NOMO-1 treated with dmso at 0.1 percent for 144 hours (cell line): ENCODE data around the gene ZNF524.

Experiments used
- DNase-seq: peaks from one replicate; lab custom pipeline; 2025; ENCODE audit not compliant: unreplicated experiment; lab: John Stamatoyannopoulos, UW

ZNF524 gene

DNA sequence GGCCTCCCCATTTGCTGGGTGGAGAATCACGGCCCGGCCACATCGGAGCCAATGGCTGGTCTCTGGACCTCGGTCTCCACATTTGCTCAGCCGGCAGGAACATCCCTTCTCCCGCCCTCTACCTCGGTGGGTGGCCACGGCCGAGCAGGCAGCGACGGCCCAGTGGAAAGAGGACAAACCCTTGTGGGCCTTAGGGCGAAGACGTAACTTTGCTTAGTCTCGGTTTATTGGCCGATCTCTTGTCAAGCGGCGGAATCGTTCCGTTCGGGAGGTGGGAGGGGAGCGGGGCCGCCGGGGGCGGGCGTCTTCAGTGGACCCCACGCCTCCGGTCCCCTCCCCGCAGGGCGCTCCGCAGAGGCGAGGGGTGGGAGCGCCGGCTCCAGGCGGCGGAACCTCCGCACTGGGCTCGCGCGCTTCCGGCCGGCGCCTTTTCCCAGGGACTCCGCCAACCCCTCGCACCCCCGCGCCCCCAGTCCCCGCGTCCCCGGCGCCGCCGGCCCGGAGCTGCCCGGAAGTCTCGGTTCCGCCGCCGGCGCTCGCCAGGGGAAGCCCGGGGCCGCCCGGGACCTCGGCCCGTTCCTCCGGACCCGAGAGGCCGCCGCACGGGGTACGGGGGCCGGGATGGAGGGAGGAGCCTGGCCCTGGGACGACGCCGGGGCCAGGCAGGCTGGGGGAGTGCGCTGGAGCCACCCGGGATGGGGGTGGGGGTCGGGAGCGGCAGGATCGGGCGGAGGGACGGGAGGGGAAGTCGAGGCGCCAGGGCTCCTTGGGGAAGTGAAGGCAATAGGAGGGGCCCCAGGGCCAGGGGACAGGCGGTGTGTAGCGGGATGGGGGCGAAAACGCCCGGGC, 40.7 kb downstream of the ZNF524 start, which contains the start of gene ZNF580:
Gene ZNF580 (plus strand): TSS at position 426 of the 849 bp plus-strand sequence. CDS start 1,507 bp downstream, outside the sequence.
- DNase-seq: no peak

DNA sequence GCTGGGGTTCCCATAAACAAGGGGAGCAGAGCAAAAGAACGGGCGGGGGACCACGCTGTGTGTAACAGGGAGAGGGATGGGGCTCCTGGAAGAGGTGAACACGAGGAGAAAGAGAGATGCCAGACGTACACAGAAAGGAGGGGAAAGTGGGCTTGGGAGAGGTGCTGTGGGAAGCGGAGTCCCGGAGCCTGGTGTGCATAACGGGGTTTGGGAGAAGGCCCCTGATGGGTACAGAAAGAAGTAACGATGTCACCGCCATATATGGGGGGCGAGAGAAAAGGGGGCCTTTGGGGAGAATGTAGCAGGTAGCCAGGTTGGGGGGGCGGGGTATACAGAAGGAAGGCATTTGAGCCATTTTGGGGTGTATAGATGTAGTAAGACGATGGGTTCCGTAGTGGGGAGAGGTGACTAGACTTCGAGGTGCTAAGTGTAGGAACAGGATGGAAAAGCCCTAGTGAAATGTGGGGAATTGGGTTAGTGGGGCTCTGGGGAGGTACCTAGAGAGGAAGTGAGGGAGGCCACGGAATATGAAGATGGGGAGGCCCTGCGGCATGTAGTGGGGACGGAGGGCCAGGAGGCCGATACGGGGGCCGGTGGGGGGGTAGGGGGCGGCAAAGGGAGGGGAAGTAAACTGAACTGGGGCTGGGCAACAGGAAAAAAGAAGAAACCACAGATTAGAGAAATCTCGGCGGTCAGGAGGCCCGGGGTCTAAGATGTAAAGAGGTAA, 41.5 kb downstream of the ZNF524 start:
- DNase-seq: no peak

DNA sequence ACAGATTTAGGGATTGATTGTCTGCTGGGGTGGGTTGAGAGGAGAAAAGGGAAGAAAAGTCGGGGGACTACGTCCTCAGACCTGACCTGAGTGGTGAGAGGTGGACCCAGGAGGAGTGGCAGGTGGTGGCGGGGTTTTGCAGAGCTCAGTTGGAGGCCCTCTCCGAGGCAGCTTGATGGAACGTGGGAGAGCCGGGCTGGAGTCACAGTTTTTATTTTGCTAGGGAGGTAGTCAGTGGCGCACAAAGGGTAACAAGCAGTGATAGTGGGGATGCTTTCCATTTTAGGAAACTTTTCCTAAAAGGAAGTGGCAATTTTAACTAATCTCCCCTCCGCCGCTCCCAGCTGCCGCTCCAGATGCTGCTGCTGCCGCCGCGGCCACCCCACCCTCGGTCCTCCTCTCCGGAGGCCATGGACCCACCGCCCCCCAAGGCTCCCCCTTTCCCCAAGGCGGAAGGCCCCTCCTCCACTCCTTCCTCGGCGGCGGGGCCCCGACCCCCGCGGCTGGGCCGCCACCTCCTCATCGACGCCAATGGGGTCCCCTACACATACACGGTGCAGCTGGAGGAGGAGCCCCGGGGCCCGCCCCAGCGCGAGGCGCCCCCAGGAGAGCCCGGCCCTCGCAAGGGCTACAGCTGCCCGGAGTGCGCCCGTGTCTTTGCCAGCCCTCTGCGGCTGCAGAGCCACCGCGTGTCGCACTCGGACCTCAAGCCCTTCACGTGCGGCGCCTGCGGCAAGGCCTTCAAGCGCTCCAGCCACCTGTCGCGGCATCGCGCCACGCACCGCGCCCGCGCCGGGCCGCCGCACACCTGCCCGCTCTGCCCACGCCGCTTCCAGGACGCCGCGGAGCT, 42.3 kb downstream of the ZNF524 start:
- no peak for DNase-seq

DNA sequence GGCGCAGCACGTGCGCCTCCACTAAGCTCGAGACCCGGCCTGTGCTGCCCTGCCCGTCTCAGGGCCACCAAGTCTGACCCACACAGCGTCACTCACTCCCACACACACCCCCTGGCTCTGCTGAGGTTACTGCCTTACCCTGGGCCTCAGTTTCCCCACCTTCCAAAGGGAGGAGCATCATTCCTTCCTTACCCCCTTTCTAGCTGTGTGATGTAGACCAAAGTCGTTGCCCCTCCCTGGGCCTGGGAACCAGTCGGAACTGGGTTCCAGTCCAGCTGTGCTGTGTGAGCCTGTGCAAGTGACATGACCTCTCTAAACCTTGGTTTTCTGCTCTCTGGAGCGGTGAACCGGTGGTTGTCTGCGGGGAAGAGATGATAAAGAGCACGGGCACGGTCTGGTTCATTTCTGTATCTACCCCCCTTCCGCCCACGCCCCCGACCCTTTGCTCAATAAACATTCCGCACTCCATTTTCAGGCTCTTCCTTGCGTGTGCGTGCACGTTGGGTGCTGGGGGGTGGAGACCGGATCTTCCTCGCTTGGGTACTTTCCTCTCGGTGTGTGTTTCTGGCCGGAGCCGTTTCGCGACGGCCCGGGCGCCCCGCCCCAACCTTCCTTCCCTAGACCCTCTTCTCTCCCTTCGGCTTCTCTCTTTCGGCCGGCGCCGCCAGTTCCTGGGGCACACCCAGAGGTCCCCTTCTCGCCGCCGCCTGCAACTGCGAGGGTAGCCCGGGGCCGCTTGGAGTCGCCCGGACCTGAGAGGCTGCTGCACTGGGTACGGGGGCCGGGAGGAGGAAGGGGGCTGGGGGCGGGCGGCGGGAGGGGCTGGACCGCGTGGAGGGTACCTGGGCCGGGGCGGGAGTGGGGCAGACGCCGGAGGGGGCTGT, 43.2 kb downstream of the ZNF524 start, which contains the start of gene ZNF581:
Gene ZNF581 (plus strand): TSS at position 647 of the 884 bp plus-strand sequence. CDS start 923 bp downstream, outside the sequence.
- DNase-seq: peak; percentile 63

DNA sequence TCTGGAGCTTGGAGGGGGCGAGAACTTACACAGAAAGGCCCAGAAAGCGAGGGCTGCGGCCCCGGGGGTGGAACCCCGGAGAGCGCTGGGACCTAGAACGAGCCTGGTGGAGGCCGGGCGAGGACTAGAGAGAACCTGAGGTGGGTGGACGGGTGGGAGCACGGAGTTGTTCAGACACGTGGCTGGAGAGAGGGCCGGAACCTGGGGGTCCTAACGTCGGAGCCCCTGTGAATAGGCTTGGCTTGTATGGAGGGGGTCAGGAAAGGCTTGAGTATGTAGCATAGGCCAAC, 43.7 kb downstream of the ZNF524 start:
- no peak for DNase-seq

DNA sequence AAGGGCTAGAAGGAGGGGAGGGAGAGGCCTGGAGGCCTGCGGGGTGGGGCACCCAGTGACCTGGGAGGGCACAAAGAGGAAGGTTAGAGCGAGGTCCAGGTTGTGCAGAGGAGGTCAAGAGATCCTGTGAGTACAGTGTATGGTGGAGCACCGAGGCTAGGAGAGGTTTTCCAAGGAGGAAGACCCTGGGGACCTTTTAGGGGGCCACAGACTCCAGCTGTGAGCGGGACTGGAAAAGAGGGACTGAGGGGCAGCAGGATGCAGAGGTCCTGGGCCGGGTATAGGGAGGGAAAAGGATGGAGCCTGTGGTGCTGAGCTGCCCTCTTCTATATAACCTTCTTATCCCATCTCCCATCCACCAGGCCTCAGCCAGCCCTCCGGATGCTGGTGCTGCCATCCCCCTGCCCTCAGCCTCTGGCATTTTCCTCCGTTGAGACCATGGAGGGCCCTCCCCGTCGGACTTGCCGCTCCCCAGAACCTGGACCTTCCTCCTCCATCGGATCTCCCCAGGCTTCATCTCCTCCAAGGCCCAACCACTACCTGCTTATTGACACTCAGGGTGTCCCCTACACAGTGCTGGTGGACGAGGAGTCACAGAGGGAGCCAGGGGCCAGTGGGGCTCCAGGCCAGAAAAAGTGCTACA, 44.2 kb downstream of the ZNF524 start:
- DNase-seq: no peak

DNA sequence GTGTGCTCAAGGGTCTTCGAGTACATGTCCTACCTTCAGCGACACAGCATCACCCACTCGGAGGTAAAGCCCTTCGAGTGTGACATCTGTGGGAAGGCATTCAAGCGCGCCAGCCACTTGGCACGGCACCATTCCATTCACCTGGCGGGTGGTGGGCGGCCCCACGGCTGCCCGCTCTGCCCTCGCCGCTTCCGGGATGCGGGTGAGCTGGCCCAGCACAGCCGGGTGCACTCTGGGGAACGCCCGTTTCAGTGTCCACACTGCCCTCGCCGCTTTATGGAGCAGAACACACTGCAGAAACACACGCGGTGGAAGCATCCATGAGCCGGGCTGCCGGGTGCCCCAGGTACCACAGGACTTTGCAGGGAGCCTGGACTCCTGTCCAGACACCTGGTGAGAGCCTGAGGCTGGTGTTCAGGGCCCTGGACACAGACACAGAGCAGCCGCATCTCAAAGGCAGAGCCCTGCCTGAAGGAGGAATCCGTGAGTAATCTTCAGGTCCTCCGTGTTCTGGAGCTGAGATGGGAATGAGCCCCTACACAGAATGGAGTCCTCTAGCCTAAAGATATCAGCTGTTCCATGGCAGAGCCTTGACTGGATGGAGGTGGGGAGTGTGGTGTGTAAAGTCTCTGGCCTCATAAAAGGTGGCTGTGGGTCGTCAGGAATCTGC, 44.9 kb downstream of the ZNF524 start:
- no peak for DNase-seq

DNA sequence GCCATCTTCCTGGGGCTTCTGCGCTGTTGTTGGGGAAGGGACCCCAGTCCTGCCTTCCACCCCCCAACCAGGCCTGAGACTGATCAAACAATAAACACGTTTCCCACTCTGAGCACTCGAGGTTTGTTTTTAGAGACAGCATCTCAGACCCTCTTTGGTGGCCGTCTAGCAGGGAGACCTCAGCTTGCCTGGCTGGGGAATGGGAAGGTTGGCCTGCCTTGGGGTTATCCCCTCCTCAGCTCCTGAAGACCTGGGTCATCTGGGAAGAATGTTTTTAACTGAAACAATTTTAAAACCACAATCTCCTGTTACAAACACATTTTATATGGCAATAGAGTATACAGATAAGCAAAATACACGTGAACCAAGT, 45.4 kb downstream of the ZNF524 start:
- no peak for DNase-seq

DNA sequence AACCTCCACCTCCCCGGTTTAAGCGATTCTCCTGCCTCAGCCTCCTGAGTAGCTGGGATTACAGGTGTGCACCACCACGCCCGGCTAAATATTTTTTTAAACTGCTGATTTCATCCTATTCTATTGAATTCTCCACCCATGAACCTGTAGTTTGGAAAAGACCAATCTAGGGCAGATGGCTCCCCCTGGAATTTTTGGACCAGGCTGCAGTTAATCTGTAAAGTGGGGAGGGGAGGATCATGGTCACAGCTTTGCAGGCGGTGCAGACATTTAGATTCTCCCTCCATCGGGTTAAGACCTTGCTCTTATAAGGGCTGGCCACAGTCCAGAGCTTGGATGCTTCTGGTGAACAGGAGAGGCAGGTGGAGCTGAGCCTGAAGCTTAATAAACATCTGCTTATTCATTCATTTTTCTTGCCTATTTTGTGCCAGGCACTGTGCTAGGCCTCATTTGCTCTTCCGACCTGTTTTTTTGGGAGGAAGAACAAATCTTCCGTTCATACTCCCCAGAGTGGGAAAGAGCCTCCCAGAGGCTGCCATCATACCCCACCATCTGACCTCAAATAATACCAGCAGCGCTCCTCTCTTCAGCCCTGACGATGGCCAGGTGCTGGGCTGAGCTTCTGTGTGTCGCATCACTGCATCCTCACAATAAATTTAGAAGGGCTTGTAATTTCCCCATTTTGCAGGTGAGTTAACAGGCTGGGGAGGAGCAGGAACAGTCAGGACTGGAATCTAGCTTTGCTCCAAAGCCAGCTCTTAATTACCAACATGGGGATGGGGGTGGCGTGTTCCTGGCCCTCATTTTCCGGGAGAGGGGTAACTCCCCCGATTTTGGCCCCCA, 47.0 kb downstream of the ZNF524 start:
- DNase-seq: no peak

DNA sequence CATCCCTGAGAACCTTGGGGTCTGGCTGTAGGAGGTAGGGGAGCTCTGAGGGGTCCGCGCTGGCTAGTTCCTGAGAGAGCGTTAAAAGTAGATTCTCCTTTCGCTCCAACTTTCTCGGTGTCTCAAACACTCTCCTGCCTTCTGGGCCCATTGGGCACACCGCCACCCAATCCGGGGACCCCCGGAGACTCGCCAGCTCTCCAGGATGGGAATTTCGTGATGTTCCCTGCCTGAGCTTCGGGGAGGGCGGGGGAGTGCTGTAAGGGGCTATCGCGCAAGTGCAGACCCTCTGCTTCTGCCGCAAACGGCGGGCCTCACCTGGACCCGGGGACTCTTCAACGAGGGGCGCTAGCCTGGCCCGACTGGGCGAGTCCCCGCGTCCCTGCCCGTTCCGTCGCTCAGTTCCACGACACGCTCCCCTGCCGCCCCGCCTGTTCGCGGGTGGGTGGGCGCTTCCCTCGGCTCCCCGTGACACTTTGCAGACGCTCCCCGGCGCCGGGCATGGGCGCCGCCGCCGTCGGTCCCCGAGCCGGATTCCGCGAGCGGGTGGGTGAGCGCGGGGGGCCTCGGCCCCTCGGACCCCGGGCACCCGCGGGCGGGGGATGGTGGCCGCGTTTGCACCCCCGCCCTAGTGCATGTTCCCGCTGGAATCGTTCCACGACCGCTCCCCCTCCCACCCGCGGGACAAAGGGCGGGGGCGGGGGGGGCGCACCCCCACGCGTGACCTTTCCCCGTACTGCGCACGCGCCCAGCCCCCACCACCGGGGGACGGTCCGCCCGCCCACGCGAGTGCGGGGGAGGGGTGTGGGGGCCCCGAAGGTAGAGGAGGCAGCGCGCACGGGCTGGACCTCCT, 47.9 kb downstream of the ZNF524 start, which contains the start of gene CCDC106:
Gene CCDC106 (plus strand): TSS at position 481 of the 853 bp plus-strand sequence. CDS start 835 bp downstream, outside the sequence.
- DNase-seq: no peak

DNA sequence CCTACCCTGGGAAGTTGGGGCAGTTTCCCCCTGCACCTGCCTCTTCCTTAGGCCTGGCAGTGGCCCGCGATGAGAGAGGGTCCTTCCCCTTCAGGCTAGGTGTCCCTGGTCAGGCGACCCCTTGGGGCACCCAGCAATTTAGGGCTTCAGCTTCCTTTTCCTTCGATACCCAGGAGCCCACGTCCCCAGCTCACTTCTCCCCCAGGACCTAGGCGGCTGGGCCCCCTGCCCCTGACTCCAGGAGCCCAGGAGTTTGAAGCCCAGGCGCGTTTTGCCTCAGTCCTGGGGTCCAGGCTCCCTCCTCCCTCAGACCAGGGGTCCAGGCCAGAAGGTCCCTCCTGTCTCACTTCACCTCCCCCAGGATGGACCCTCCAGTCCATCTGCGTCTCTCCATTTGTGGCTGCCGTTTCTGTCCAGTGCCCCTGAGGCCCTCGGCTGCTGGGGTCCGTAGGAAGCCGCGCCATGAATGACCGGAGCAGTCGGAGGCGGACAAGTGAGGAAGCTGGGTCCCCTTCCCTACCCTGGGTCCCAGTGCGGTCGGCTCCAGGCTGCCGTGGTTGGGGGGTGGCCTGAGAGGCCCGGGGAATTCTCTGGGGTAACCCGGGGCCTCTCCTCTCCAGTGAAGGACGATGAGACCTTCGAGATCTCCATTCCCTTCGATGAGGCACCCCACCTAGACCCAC, 48.6 kb downstream of the ZNF524 start:
- DNase-seq: no peak

DNA sequence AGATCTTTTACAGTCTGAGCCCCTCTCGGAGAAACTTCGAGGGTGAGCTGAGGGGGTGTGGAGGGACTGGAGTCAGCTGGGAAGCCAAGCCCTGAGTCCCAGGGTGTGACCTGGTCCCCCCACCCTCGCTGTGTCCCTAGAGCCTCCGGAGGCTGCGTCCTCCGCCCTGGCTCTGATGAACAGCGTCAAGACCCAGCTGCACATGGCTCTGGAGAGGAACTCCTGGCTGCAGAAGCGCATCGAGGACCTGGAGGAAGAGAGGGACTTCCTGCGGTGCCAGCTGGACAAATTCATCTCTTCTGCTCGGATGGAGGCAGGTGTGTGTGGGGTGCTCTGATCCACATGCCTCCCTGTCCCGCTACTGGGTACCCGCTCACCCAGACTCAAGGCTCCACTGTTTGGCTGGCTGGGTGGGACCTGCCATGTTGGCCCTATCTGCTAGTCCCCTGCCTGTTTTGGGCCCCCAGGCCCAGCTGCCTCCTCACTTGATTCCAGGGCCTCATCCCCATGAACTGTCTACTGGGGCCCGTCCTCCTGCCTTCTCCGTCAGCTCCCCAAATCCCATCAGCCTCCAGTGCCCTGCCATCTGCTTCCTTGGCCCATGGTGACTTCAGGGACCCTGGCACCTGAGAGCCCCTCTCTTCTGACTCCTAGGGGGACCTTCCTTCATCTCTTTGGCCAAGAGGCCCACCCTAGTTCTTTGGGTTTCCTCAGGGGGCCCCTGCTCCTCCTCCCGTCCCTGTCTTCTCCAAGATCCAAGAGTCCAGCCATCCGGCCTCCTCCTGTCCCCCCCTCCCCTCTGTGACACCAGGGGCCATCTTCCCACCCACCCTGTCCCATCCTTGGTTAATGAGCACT, 49.4 kb downstream of the ZNF524 start:
- DNase-seq: no peak

DNA sequence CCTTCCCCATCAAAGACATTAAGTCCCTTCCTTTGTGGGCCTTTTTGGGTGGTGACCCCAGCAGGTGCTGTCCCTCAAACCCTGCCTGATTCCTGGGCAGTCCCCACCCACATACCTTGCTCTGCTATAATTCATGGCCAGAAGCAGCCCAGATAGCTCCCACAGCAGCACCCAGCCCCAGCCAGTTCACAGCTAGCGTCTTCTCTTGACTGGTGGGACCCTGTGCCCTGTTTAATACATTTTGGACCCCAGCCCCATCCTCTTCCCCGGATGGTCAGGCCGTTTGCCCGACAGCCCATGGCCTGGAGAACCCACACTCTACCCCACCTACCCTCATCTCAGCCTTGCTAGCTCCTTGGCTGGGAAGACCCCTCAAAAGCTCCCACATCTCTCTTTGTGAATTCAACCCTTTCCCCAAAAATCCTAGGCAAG, 50.1 kb downstream of the ZNF524 start:
- DNase-seq: no peak

DNA sequence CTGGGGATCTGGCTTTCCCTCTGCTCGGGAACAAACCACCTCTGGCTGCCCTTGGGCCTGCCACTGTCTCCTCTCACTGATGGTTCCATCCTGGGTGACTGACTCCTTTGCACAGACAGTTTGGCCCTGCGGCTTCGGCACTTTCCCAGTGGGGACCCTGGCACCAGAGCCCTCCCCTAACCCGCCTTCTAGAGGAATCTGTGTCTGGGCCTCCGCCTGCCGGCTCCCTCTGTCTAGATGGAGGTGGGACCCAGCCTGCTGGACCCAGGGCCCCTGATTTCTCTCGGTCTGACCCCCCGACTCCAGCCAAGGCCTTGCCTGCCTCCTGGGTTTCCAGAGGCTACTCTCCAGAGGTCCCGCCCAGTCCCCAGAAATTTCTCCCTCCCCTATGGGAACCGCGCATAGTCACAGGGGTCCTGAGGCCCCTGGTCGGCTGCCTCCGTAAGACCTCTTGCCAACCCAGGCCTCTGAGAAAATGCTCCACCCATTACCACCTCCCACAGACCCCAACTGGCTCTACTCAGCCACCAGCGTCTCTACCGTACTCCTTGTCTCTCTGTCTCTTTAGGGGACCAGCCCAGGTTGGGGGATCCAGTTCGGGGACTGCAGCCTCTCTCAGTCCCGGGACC, 50.6 kb downstream of the ZNF524 start:
- no peak for DNase-seq

DNA sequence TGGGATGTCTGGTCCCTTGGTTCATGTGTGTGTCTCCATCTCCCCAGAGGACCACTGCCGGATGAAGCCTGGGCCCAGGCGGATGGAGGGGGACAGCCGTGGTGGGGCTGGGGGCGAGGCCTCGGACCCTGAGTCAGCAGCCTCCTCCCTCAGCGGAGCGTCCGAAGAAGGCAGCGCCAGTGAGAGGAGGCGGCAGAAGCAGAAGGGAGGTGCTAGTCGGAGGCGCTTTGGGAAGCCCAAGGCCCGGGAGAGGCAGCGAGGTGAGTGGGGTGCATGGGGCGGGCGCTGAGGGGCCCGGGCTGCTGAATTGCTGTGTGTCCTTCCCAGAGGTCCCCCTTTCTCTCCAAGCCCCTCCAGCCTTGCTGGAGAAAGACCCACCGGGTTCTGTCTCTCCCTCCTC, 51.1 kb downstream of the ZNF524 start:
- DNase-seq: no peak
